IMR-90 (cell line): ENCODE measurements around the gene KRT6A. TPM values are rescaled to one million over a fixed set of nuclear protein-coding genes. Genes with fewer than 3 reads are reported as not detected.

Experiments used
- ATAC-seq: fragments of 200-7000 bp; cut with Tn5 transposase; 2 replicates; pipeline ENCODE4 v1.9.1; 2020; ENCODE audit warnings: low read depth, mild to moderate bottlenecking, moderate library complexity
- BruUV-seq: library from RNA; stranded (reverse); fragments of 400-500 nt; replicated peaks from 2 replicates; lab custom pipeline; 2021; lab: Mats Ljungman, UMichigan
- CTCF ChIA-PET: fragments of 300-600 bp; formaldehyde crosslinking; extraction: SDS; loops from one replicate; lab custom pipeline; 2021; ENCODE audit warnings: antibody characterized with exemption; lab: Yijun Ruan, JAX
- POLR2A ChIA-PET: fragments of 300-600 bp; sonication (Branson Sonifier 250); formaldehyde crosslinking; loops from one replicate; lab custom pipeline; 2022; ENCODE audit warnings: antibody characterized with exemption; ENCODE audit not compliant: unreplicated experiment; lab: Charles Lee
- DNase-seq: peaks from one replicate; pipeline ENCODE4 v3.0.0; 2013
- H2AFZ ChIP-seq: replicated peaks from 2 replicates; pipeline ENCODE3; 2013; ENCODE audit warnings: low read length, mild to moderate bottlenecking; ENCODE audit not compliant: poor library complexity
- H2AK5ac ChIP-seq: 2 replicates; pipeline ENCODE4 v1.6.1; 2013; ENCODE audit warnings: low read depth, low read length, inconsistent platforms
- H2AK9ac ChIP-seq: replicated peaks from 2 replicates; pipeline ENCODE3; 2013; ENCODE audit warnings: mild to moderate bottlenecking, low read depth, low read length, moderate library complexity; ENCODE audit not compliant: poor library complexity
- H2BK120ac ChIP-seq: 2 replicates; pipeline ENCODE4 v1.6.1; 2013; ENCODE audit warnings: low read depth, low read length, inconsistent platforms
- H2BK15ac ChIP-seq: 3 replicates; pipeline ENCODE4 v1.6.1; 2013; ENCODE audit warnings: low read depth, low read length, inconsistent platforms
- H2BK20ac ChIP-seq: 2 replicates; pipeline ENCODE4 v1.6.1; 2013; ENCODE audit warnings: low read depth, mild to moderate bottlenecking, inconsistent platforms, low read length, moderate library complexity
- H2BK5ac ChIP-seq: 2 replicates; pipeline ENCODE4 v1.6.1; 2013; ENCODE audit warnings: mild to moderate bottlenecking, low read depth, low read length, inconsistent platforms; ENCODE audit not compliant: poor library complexity, severe bottlenecking
- H3K14ac ChIP-seq: replicated peaks from 2 replicates; pipeline ENCODE4 v1.6.1; 2013; ENCODE audit warnings: low read depth, low read length, inconsistent platforms
- H3K18ac ChIP-seq: 2 replicates; pipeline ENCODE4 v1.6.1; 2013; ENCODE audit warnings: low read depth, low read length, control low read depth
- H3K23ac ChIP-seq: 2 replicates; pipeline ENCODE4 v1.6.1; 2013; ENCODE audit warnings: low read depth, low read length, inconsistent platforms
- H3K27ac ChIP-seq: 2 replicates; pipeline ENCODE4 v1.5.1; 2013; ENCODE audit warnings: mild to moderate bottlenecking, control low read depth, low read length; ENCODE audit not compliant: insufficient read depth
- H3K27me3 ChIP-seq: 2 replicates; pipeline ENCODE4 v1.6.1; 2013; ENCODE audit warnings: low read length; ENCODE audit not compliant: control insufficient read depth, insufficient read depth
- H3K36me3 ChIP-seq: 2 replicates; pipeline ENCODE4 v1.6.1; 2013; ENCODE audit warnings: low read length, mixed read lengths; ENCODE audit not compliant: control insufficient read depth, insufficient read depth
- H3K4ac ChIP-seq: 2 replicates; pipeline ENCODE4 v1.6.1; 2013; ENCODE audit warnings: low read depth, low read length, inconsistent platforms
- H3K4me1 ChIP-seq: 2 replicates; pipeline ENCODE4 v1.6.1; 2013; ENCODE audit warnings: low read length, mixed read lengths; ENCODE audit not compliant: control insufficient read depth, insufficient read depth
- H3K4me2 ChIP-seq: 2 replicates; pipeline ENCODE4 v1.6.1; 2013; ENCODE audit warnings: low read depth, mild to moderate bottlenecking, control low read depth, low read length, moderate library complexity
- H3K4me3 ChIP-seq: 2 replicates; pipeline ENCODE4 v1.5.1; 2013; ENCODE audit warnings: low read depth, mild to moderate bottlenecking, control low read depth, low read length, moderate library complexity; ENCODE audit not compliant: insufficient read depth
- H3K56ac ChIP-seq: 2 replicates; pipeline ENCODE4 v1.6.1; 2013; ENCODE audit warnings: low read length, inconsistent platforms; ENCODE audit not compliant: insufficient read depth; ENCODE audit errors: extremely low read depth
- H3K79me1 ChIP-seq, 2 experiments: 2 replicates each; pipeline ENCODE4 v1.6.1; 2013; ENCODE audit warnings: low read length in 2 of 2, inconsistent platforms in 1 of 2, low read depth in 1 of 2
- H3K9ac ChIP-seq: 2 replicates; pipeline ENCODE4 v1.6.1; 2013; ENCODE audit warnings: low read depth, low read length, control low read depth
- H3K9me1 ChIP-seq: 2 replicates; pipeline ENCODE4 v1.6.1; 2013; ENCODE audit warnings: low read length, inconsistent platforms; ENCODE audit not compliant: insufficient read depth
- H3K9me3 ChIP-seq: 2 replicates; pipeline ENCODE4 v1.6.1; 2013; ENCODE audit warnings: low read length; ENCODE audit not compliant: control insufficient read depth, insufficient read depth
- H4K20me1 ChIP-seq: 2 replicates; pipeline ENCODE4 v1.6.1; 2013; ENCODE audit warnings: low read length, inconsistent platforms; ENCODE audit not compliant: insufficient read depth
- H4K5ac ChIP-seq: 2 replicates; pipeline ENCODE4 v1.6.1; 2013; ENCODE audit warnings: mild to moderate bottlenecking, low read depth, low read length, control low read depth
- H4K8ac ChIP-seq, 2 experiments: 2 replicates each; pipeline ENCODE4 v1.6.1; 2013; ENCODE audit warnings: low read depth in 2 of 2, low read length in 2 of 2, control low read depth in 1 of 2, inconsistent platforms in 1 of 2
- H4K91ac ChIP-seq: 2 replicates; pipeline ENCODE4 v1.6.1; 2013; ENCODE audit warnings: low read depth, low read length, inconsistent platforms; ENCODE audit not compliant: insufficient read depth
- CEBPB ChIP-seq: IDR thresholded peaks from 2 replicates; pipeline ENCODE4 v1.6.1; 2012; ENCODE audit warnings: low read depth, low read length, improper control_type of control experiment
- CHD1 ChIP-seq: IDR thresholded peaks from 2 replicates; pipeline ENCODE4 v1.6.1; 2012; ENCODE audit warnings: low read depth, low read length, improper control_type of control experiment
- CTCF ChIP-seq: conservative IDR thresholded peaks from 2 replicates; pipeline ENCODE4 v1.5.1; 2012; ENCODE audit warnings: mild to moderate bottlenecking, low read depth, low read length, improper control_type of control experiment
- FOS ChIP-seq: fragments of 150-350 bp; IDR thresholded peaks from 2 replicates; pipeline ENCODE4 v1.6.1; 2016; ENCODE audit warnings: low read depth, low read length
- MAFK ChIP-seq: IDR thresholded peaks from 2 replicates; pipeline ENCODE4 v1.6.1; 2012; ENCODE audit warnings: low read depth, low read length, improper control_type of control experiment
- MAZ ChIP-seq: IDR thresholded peaks from 2 replicates; pipeline ENCODE4 v1.6.1; 2012; ENCODE audit warnings: low read depth, mild to moderate bottlenecking, low read length, improper control_type of control experiment, moderate library complexity, borderline replicate concordance
- MXI1 ChIP-seq: IDR thresholded peaks from 2 replicates; pipeline ENCODE4 v1.6.1; 2012; ENCODE audit warnings: low read depth, mild to moderate bottlenecking, low read length, moderate library complexity, borderline replicate concordance
- NFE2L2 ChIP-seq: fragments of 150-350 bp; IDR thresholded peaks from 2 replicates; pipeline ENCODE4 v1.6.1; 2016; ENCODE audit warnings: low read depth, mild to moderate bottlenecking, low read length
- POLR2A ChIP-seq: IDR thresholded peaks from 2 replicates; pipeline ENCODE4 v1.6.1; 2012; ENCODE audit warnings: mild to moderate bottlenecking, low read depth, low read length
- RAD21 ChIP-seq: IDR thresholded peaks from 2 replicates; pipeline ENCODE4 v1.6.1; 2012; ENCODE audit warnings: low read length, improper control_type of control experiment
- RCOR1 ChIP-seq: IDR thresholded peaks from 2 replicates; pipeline ENCODE4 v1.6.1; 2012; ENCODE audit warnings: mild to moderate bottlenecking, low read length, improper control_type of control experiment; ENCODE audit not compliant: insufficient replicate concordance
- SMC3 ChIP-seq: fragments of 150-350 bp; IDR thresholded peaks from 2 replicates; pipeline ENCODE4 v1.6.1; 2016; ENCODE audit warnings: low read depth, mild to moderate bottlenecking, antibody characterized with exemption, low read length, moderate library complexity
- USF2 ChIP-seq: fragments of 150-350 bp; IDR thresholded peaks from 2 replicates; pipeline ENCODE4 v1.6.1; 2017; ENCODE audit warnings: mild to moderate bottlenecking, antibody characterized with exemption, low read length, low read depth
- WGBS, 2 experiments: methylation state at CpG; one replicate each; pipeline versions ENCODE4 v1.1.5 to v1.1.7; 2013; ENCODE audit warnings: missing lambda C conversion rate in 2 of 2; ENCODE audit not compliant: insufficient read length in 1 of 2; ENCODE audit errors: extremely low coverage in 2 of 2; 5-methylcytosine and 5-hydroxymethylcytosine counted together
- dilution Hi-C: fragments of 300-500 bp; cut with HindIII; formaldehyde crosslinking; loops from one replicate; pipeline ENCODE4 v1.14.3; 2018; ENCODE audit warnings: low sequenced_read_pairs; ENCODE audit not compliant: unreplicated experiment
- in situ Hi-C: fragments of 300-500 bp; cut with MboI; formaldehyde crosslinking; loops from 3 replicates; pipeline ENCODE4 v1.14.3; 2019; ENCODE audit warnings: low sequenced_read_pairs, inconsistent platforms, mixed read lengths
- intact Hi-C: fragments of 100-400 bp; cut with micrococcal nuclease; formaldehyde crosslinking; loops from 2 replicates; pipeline ENCODE4 v1.10.0; 2022
- polyA plus RNA-seq, 3 experiments: library from polyadenylated mRNA; depleted of rRNA; stranded (reverse); fragments of >200 nt; gene quantifications; 2 replicates each; pipeline ENCODE4 v1.2.3, GENCODE V29; 2012; ENCODE audit warnings: low replicate concordance in 1 of 3
- total RNA-seq: library from RNA; depleted of rRNA; stranded (reverse); fragments of >200 nt; gene quantifications from 2 replicates; pipeline ENCODE4 v1.2.3, GENCODE V29; 2012

Gene KRT6A
- total and polyA plus RNA-seq, 2 of the 4 experiments (the other 2 are of a cell fraction): not detected

- TF ChIP-seq MXI1: no peak
Observed at GRCh38 chr12:52514471-52515318, 21.6 kb upstream of the KRT6A start (continued).

- in situ Hi-C loops: no loop called here
- BruUV-seq: no TSS peak
- no peak for TF ChIP-seq FOS
- no peak for TF ChIP-seq CTCF
- no peak for TF ChIP-seq USF2
- TF ChIP-seq MAFK: no peak
- no peak for TF ChIP-seq CHD1
- TF ChIP-seq MAZ: no peak
- TF ChIP-seq SMC3: no peak
- TF ChIP-seq CEBPB: no peak
- no peak for TF ChIP-seq RAD21
- TF ChIP-seq NFE2L2: no peak
- TF ChIP-seq RCOR1: no peak
- no peak for TF ChIP-seq POLR2A
Observed at GRCh38 chr12:52513736-52514135, 20.7 kb upstream of the KRT6A start.

More at GRCh38 chr12:52513736-52514135, 20.7 kb upstream of the KRT6A start:
- H3K14ac ChIP-seq: no peak overlapping the region
- no peak overlapping the region for H4K5ac ChIP-seq
- no peak overlapping the region for H4K91ac ChIP-seq
- no peak overlapping the region for H3K4ac ChIP-seq
- H2AK5ac ChIP-seq: no peak overlapping the region
- H3K36me3 ChIP-seq: no peaks in the 10 kb centered on the region
- H3K4me1 ChIP-seq: no peaks in the 10 kb centered on the region
- no peaks in the 10 kb centered on the region for H4K20me1 ChIP-seq
- no peak overlapping the region for H2AFZ ChIP-seq
- H2BK15ac ChIP-seq: no peak overlapping the region
- no peak overlapping the region for H3K23ac ChIP-seq
- no peaks in the 10 kb centered on the region for H3K79me1 ChIP-seq
- H3K4me2 ChIP-seq: no peak overlapping the region
- H3K4me3 ChIP-seq: no peak overlapping the region
- WGBS, 2 experiments: 52% methylated on average over 6 of the region's 6 CpGs; no CpG with 5 or more reads in 1 of the 2 experiments
- no peak overlapping the region for H3K18ac ChIP-seq
- dilution Hi-C loops (no loop called here), intact Hi-C loops (no loop called here)
- ChIA-PET CTCF (no interaction called here), POLR2A (no interaction called here)
- DNase-seq (no peak), ATAC-seq (no peak)
- H3K9me1 ChIP-seq: no peaks in the 10 kb centered on the region
- H2BK5ac ChIP-seq: no peak overlapping the region
- no peaks in the 10 kb centered on the region for H3K9me3 ChIP-seq
- H2BK20ac ChIP-seq: no peak overlapping the region
- no peak overlapping the region for H3K56ac ChIP-seq
- H4K8ac ChIP-seq: no peak overlapping the region
- H3K27ac ChIP-seq: no peak overlapping the region
- no peak overlapping the region for H2BK120ac ChIP-seq
- H3K9ac ChIP-seq: no peak overlapping the region
- H2AK9ac ChIP-seq: no peak overlapping the region
- peaks cover 19% of the 10 kb centered on the region for H3K27me3 ChIP-seq
